SH-SY5Y (cell line): Measurements from ENCODE around the gene ITGA7.

Experiments
- GATA2 ChIP-seq: IDR thresholded peaks from 2 replicates; pipeline ENCODE4 v1.6.1; 2011; ENCODE audit warnings: mild to moderate bottlenecking, low read depth, low read length
- GATA3 ChIP-seq: IDR thresholded peaks from 2 replicates; pipeline ENCODE4 v1.6.1; 2011; ENCODE audit warnings: low read depth, mild to moderate bottlenecking, low read length, moderate library complexity

DNA sequence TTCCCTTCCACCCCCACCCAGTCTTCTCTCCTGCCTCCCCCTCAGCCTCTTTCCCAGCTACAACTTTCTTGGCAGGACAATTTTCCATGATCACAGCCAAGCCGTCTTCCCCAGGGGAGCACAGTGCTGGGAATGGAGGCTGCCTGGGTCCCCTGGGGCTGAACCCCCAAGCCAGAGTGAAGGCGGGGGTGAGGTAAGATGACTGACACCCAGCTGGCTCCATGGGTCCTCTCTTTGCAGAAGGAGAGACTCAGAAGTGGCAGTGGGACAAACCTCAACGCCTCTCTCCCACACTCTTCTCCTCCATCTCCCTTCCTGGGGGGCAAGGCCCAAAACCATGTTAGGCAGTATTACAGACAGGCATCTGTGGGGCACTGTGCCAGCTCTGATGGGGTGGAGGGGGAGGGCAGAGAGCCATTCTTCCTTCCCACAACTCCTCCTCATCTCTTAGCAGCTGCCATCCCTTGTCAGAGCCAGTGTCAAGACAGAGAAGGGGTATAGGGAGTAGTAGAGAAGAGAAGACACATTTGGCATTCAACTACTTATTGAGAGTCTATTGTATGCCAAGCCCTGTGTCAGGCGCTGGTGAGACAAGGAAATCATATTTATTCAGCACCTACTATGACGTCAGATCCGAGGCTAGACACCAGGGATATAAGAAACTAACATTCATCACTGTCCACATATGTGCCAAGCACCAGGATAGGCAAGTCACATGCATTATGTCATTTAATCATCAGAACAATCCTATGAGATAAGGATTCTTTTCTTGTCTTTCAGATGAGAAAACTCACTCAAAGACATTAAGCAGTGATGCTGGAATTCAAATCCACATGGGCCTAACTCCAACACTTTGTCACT lies 3.6 kb downstream of the ITGA7 start:
- TF ChIP-seq GATA3 (no peak), GATA2 (no peak)
